ENCODE measurements around the gene HOXA6. TPM values are rescaled to one million over a fixed set of nuclear protein-coding genes. Genes with fewer than 3 reads are reported as not detected.
A peak's percentile ranks its signal among the peaks of the same experiment; 100 is the strongest.

The HOXA6 gene
- total RNA-seq, 1 donor from 2014 or later: 22.0 TPM

DNA sequence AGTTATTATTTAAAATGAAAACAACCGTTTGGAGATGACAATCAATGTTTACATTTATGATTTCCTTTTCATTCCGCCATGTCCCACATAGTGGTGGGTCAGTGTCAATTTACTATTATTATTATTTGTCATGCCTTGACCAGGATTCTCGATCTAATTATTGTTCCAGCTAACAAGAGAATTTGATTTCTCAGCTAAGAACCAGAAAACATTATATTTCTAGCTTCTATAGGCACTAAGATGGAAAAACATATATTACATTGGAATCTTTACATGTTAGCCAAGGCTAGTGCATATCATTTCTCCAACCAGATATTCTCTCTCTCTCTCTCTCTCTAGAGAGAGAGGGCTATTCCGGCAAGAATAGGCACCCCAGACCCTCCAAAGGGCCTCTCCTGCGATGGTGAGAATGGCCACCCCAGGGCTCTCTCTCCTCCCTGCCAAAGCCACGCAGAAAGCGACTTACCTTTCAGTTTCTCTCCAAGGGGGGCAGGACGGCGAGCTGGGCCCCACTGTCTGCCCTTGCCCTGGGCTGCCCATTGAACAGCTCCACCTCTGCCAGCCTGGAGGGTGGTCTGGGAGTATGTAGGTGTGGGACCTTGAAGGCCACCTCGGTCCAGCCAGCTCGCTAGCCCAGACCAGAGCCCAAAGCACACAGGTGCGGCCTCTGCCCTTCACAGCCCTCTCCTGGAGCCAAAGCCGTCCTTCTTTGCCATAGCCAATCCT lies 2.4 kb upstream of the HOXA6 start:
- no peak for DNase-seq (ENCODE audit: low read depth)

DNA sequence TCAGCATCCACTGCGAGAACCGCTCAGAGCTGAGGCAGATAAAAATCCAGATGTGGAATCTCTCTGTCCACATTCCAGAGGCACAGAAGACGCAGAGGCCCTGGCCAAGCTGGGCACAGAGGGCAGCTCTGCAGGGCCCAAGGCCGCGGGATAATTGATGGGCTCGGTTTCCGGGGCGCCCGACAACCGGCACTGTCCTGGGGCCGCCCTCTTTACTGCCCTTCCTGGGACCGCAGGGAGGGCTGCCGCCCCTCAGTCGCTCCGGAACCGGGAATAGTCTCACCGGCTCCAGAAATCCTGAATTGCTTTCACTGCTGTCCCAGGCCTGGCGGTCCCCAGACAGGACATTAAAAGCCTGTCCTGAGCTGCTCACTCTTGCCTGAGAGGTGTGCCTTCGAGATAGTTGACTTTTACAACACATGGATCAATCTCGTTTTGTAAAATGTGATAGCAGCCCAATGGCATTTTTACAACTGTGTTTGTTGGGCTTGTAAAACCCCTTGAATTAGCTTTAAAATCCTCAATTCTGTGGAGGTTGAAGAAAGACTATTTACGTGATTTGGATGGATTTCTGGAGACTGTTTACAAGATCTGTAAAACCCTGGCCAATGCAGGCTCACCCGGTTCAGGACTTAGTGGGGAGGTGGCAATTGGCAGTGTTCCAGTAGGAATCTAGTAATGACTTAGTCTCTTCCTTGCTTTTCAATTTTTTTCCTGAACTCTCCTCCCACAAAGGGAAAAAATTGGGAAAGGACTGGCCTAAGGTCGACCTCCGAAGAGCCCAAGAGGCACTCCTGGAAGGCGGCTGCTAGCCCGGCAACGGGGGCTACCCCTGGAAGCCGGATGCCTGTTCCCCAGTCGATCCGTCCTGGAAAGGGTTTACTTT lies 1.4 kb upstream of the HOXA6 start:
- no peak for DNase-seq (ENCODE audit: low read depth)

DNA sequence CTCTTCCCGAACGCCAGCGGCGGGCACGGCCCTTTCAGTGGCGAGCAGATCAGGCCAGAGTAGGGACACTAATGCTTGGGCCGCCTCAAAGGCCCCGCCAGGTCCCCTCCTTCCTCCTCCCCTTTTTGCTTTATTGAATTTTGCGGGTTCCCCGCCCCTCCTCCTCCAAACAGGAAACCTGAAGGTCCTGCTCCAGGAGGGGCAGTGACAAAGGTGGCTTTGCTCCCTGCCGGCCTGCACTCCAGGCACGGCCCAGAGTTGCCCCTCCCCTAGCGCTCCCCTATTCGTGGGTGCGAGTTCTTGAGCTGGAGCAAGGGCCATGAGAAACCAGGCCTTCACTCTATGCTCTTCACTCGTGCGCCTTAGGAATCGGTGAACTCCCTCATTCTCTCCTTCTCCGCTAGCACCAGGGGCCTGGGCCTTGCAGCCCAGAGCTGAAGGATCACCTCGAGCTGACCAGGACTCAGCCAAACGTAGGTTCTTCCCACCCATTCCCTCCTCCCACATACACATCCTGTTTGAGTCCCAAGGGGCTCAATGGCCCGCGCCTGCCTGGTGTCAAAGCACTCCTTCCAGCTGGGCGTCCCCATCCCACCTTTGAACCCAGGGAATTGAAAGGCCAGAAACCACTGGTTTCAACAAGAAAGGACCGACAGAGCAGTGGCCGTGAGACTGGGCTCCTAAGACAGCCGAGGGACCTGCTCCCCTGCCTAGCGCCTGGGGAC lies 619 bp upstream of the HOXA6 start:
- DNase-seq (ENCODE audit: low read depth): no peak

DNA sequence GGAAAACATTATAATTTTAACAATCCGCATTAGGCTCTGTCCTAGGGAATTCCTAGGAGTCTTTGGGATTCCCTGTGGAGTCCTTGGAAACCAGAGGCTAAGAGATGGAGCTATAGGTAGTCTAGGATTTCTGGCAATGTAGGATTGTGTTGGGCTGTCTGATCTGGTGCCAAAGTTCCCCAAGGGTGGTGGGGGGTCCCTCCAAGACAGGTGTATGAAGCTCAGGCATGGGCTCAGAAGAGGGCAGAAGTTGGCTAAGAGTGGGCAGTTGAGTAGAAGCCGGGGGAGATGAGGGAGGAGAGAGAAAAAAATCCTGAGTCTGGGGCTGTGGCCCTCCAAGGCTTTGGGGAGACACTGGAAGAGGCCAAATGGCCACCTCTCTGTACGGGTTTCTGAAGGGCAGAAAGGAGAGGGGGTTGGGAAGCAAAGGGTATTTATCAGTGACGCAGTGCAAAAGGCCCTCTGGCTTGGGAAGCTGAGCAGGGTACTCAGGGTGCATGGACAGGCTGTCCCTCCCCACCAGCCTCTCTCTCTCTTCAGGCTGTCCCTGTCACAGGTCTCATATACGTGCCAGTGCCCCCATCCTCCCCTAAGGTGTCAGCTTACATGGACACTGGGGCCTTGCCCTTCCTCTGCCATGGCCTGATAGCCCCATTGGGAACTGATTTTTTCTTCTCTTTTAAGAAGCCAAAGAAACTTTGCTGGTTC lies 929 bp downstream of the HOXA6 start:
- DNase-seq (ENCODE audit: low read depth): no peak

DNA sequence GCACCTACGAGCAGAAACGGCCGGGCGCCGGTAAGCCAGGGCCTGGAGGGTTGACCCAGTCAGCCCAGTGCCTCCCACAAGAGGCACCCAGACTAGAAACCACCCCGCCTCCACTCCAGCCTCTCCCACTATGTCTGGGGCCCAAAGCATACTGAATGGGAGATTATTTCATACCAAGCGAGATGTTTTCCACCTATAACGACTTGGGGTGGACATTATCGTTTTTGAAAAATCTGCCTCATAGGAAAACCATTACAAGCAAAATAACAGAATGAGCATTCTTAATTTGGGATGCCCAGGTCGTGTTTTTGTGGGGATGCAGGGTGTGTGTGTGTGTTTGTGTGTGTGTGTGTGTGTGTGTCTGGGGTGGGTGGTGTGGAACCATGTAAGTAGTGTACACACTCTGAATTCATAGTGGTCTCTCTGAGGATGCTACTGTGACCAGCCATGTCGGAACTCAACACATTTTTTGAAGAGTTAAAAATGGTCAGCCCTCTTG lies 1.6 kb downstream of the HOXA6 start:
- no peak for DNase-seq (ENCODE audit: low read depth)

DNA sequence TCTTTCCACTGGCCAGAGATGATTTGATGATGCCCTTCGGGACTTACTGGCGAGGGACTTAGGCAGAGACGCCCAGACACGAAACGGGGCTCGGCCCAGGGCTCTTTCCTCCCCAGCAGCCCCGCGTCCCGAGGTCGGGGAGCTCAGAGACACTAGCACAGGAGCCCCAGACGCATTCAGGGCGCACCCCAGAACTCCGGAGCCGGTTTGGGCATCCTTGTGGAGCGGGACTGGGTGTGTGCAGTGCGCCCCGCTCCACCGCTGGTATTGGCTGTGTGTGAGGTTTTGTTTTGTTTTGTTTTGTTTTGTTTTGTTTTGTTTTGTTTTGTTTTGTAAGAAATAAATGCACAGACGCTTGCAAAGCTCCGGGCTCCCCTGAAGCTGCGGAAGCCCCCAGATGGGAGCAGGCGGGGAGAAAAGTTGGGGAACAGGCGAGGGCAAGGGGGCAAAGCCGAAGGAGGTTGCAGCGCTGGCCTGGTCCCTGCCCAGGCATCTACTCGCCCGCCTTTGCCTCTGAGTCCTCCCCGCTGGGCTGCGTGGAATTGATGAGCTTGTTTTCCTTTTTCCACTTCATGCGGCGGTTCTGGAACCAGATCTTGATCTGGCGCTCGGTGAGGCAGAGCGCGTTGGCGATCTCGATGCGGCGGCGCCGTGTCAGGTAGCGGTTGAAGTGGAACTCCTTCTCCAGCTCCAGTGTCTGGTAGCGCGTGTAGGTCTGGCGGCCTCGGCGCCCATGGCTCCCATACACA lies 2.2 kb downstream of the HOXA6 start:
- no peak for DNase-seq (ENCODE audit: low read depth)

DNA sequence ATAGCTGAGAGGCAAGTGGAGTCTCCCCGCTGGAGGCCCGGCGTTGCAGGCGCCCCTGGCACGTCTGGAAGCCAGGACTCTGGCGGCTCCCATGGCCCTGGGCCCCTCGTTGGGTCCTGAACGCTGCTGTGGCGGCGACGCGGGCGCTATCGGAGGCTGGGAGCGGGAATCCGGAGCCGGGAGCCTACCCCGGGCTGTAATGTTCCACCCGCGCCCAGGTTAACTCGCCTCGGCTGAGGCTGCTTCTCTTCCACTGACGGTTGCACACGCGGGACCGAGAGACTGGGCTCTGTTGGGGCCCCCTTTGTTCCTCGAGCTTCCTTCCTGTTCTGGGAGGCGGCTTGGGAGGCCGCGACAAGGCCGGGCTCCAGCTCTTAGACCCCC lies 2.8 kb downstream of the HOXA6 start:
- no peak for DNase-seq (ENCODE audit: low read depth)

DNA sequence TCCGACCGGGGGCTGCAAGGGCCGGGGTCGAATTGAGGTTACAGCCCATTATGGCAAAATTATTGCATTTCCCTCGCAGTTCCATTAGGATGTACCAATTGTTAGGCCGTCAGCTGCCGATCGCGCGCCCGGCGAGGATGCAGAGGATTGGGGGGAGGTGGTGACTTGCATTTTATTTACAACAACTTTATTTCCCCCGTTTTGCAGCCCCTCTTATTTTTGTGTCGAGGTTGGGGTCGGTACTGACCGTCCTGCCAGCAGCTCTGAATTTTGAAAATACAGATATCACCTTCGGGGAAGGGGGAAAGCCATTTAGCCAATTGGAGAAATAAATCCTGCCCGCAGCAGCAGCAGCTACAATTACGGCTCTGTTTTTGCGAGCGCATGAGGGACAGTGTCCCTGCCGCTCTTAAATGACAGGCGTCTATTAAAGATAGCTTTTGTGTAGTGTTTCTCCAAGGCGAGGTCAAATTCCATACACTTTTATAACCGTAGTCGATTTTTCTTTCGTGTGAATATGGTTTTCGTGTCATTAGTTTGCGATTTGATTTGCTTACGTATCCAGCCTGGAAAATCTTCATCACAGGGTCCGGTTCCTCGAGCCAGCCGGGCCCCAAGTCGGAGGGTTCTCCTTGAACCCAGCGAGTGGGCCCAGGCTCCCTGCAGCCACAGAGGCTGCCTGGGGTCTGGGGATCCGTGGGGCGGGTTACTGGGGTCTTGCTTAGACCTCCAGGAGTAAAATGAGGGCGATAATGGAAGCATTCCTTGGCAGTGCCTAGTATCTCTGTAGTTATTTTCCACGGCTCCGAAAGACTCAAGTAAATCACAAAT lies 3.4 kb downstream of the HOXA6 start:
- DNase-seq (ENCODE audit: low read depth): no peak

DNA sequence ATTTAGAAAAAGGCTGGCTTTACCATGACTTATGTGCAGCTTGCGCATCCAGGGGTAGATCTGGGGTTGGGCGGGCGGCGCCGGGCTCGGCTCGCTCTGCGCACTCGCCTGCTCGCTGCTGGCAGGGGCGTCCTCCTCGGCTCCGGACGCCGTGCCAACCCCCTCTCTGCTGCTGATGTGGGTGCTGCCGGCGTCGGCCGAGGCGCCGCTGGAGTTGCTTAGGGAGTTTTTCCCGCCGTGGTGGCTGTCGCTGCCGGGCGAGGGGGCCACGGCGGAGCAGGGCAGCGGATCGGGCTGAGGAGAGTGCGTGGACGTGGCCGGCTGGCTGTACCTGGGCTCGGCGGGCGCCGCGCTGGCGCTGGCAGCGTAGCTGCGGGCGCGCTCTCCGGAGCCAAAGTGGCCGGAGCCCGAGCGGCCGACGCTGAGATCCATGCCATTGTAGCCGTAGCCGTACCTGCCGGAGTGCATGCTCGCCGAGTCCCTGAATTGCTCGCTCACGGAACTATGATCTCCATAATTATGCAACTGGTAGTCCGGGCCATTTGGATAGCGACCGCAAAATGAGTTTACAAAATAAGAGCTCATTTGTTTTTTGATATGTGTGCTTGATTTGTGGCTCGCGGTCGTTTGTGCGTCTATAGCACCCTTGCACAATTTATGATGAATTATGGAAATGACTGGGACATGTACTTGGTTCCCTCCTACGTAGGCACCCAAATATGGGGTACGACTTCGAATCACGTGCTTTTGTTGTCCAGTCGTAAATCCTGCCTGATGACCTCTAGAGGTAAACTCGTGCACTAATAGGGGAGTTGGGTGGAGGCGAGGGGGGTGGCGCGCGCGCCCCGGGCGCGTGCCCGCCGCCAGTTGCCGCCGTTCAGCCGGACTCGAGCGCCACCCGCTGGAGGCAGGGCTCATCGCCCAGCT lies 4.3 kb downstream of the HOXA6 start, which contains the start of gene HOXA5:
Gene HOXA5 (minus strand): TSS at position 659 of the 927 bp plus-strand sequence. CDS start 74 bp downstream, at position 585.
- DNase-seq (ENCODE audit: low read depth): peak; percentile 98

DNA sequence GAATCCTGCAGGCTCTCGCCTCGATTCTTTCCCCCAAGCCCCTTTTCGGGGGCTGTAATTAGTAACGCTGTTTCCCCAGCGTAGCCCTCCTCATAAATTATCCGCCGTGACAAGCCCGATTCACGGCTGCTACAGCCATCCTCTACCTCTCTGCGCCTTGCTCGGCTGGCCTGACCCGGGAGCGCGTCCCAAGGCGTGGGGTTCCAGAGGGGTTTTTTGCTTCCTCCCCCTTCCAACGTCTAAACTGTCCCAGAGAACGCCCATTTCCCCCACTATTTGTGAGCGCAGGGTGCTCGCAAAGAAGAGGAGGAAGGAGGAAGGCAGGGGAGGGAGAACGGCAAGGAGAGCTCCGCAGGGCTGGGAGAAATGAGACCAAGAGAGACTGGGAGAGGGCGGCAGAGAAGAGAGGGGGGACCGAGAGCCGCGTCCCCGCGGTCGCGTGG lies 5.0 kb downstream of the HOXA6 start:
- DNase-seq (ENCODE audit: low read depth): no peak

DNA sequence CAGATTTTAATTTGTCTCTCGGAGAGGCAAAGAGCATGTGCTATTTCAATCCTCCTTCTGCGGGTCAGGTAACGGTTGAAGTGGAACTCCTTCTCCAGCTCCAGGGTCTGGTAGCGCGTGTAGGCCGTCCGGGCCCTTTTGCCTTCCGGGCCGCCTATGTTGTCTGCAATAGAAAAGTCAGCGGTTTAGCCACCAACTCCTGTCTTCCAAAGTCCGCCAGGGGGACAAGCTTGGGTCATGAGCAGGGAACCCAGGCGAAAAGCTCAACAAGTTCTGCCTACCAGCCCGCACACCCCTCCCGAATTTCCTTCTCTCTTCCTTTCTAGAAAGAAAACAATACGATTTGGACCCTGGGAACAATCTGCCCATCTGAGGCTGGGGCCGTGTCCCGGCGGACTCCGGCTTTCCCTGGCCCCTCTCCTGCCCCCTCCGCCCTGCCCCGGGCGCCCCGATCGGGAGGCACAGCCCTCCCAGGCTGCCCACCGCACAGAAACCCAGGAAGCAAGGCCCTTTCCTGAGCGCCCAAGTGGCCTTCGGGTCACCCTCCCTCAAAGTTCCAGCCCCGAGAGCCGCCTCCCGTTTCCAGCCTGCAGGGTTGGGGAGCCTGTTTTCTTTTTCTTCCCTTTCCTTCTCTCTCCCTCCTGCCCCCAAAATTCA lies 5.5 kb downstream of the HOXA6 start:
- DNase-seq (ENCODE audit: low read depth): no peak

DNA sequence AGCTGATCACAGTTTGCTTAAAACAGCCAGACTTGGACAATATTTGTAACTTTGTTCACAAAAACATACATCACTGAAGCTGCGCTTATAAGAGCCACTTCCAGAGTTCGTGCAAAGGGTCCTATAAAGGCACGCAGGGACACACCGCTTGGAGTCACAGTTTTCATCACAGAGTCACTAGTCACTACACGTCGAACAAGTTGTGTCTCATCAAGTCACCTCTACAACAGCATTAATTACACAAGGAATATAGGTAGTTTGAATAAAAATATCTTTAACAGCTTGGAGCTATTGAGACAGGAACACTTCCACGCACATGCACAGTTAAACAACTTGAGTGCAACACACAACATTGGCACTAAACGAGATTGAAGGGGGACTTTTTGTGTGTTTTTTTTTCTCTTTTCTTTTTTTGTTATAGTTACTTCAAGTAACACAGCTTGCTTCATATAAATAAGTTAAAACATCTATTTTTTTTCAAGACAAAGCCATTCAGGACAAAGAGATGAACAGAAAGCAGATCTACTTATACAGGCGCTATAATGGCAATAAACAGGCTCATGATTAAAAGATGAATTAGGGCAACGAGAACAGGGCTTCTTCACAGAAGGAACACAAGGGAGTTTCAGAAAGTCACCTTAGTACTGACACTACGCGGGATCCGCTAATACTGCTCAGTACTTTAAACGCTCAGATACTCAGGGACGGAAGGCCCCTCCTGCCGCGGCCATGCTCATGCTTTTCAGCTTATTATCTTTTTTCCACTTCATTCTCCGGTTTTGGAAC lies 6.2 kb downstream of the HOXA6 start:
- DNase-seq (ENCODE audit: low read depth): no peak

DNA sequence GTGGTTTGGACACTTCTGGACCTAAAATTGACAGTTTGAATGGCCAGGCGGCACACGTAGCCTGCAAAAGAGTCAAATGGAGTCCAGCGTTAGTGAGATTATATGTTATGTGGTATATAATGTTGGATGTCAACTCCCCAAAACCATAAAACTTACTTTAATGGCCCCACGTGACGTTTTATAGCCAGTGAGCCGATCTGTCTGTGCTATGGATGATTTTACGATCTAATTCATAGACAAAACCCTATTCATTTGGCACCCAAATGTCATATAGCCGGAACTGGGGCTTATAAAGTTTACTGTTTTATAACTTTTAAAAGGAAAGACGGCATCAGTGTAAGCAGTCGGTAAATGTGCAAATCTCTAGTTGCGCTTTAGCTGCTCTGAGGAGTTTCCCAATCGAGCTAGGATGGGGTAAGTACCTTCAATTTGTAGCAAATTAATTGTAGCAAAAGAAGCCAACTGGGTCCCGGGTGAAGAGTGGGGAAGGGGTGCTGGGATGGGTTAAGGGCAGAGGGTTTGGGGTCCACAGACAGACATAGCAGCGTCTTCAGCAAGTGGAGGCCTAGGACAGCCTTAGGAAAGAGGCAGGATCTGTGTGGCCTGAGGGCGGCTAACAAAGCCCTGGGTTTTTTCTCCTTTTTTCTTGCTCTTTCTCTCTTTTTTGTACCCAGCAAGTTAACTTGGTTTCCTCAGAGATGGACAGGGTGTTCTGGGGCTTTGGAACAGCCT lies 7.3 kb downstream of the HOXA6 start:
- DNase-seq (ENCODE audit: low read depth): no peak

DNA sequence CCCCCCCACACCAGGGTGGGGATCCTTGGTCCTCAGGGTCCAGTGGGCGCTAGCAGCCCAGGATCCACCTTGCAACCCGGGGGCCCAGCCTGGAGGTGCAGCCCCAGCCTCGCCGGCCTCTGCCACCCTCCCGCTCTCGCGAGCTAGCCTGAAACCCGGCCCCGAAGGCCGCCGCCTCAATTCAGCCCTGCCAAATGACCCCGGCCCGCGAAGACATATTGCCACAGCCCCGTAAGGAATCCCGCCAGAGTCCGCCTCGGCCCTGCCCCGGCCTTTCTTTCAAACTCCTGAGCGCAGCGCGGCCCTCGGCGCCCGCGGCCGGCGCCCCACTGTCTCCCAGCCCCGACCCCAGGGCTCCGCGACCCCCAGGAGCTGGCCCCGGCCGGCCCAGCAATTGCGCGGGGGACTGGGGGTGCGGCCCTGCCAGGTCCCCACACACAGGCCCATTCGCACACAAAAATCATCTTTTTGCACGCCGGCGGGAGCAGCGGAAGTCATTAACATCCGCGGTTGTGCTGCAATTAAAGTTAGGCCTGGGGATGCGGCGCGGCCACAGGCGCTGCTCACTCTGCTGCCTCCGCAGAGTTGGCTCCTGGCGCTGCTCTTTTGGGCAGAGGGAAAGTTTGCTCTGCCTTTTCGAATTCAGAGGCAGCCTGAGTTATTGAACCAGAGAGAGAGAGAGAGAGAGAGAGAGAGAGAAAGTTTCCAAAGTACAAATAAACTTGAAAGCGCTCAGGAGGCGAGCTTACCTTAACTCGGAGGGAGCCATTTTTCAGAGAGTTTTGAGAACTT lies 8.0 kb downstream of the HOXA6 start:
- no peak for DNase-seq (ENCODE audit: low read depth)

DNA sequence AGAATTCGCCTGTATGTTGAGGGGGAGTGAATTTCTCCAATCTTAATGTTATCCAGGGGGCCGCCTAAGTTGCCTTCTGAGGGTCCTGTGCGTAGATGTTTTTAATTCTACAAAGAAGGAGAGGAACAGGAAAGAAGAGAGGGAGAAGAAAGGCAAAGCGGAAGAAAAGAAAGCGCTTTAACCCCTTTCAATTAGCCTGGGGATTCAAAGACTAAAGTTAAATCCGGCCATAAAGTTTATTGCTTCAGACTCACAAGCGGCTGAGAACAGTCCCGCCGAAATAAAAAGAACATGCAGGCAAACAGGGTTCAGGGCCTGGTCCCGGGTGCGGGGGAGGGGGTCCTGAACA lies 8.6 kb downstream of the HOXA6 start:
- DNase-seq (ENCODE audit: low read depth): no peak

DNA sequence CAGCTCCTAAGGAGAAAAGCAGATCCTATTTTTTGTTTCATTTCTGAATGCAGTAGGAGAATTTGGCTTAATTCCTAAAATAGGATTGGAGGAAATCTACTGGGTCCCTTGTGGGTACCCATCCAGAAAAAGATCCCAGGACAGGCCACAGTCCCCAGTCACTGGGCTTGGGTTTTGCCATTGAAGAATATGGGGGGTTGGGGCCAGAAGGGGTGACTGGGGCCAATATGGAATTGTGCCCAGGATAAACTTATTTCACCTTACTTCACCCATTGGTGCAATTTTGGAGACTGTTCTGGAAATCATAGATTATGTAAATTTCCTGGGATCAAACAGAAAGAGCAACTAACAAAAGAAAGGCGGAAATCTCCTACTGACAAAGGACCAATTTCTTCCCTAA lies 9.1 kb downstream of the HOXA6 start:
- no peak for DNase-seq (ENCODE audit: low read depth)
